ENCODE results near the gene CDKN2B. TPM values are rescaled to one million over a fixed set of nuclear protein-coding genes. Genes with fewer than 3 reads are reported as not detected.

The CDKN2B gene
- total RNA-seq, 1 experiment from 2014 or later, result 2.0 TPM

GRCh38 chr9:22031655-22032411 lies 22.7 kb upstream of the CDKN2B start:
- Histone ChIP-seq H2AFZ (ENCODE audit: low read length) (no peak overlapping the region), H4K20me1 (ENCODE audit: insufficient read depth, low read depth, low read length) (no peaks in the 10 kb centered on the region), H3K27me3 (ENCODE audit: low read length) (no peaks in the 10 kb centered on the region), H3K27ac (ENCODE audit: low read length) (no peak overlapping the region), H3K4me1 (ENCODE audit: low read length) (peaks cover 26% of the 10 kb centered on the region), H3K9me3 (ENCODE audit: low read length) (no peaks in the 10 kb centered on the region), H3K36me3 (ENCODE audit: insufficient read depth, low read length) (no peaks in the 10 kb centered on the region; the same call in 1 of the 2 replicates), H3K4me2 (ENCODE audit: low read depth, low read length, poor library complexity, severe bottlenecking) (no peak overlapping the region), H3K9me2 (replicated peaks; ENCODE audit: insufficient read depth, low read length) (no peaks in the 10 kb centered on the region), H3K4me3 (ENCODE audit: low read length) (no peak overlapping the region), H3K79me2 (ENCODE audit: low read length) (peaks cover 13% of the 10 kb centered on the region), H3K9ac (ENCODE audit: low read length) (no peak overlapping the region)
- DNase-seq, result no peak

GRCh38 chr9:22030101-22030598 lies 21.0 kb upstream of the CDKN2B start:
- H3K79me2 ChIP-seq (ENCODE audit: low read length), result peaks cover 30% of the 10 kb centered on the region
- no peaks in the 10 kb centered on the region; the same call in 1 of the 2 replicates for H3K36me3 ChIP-seq (ENCODE audit: insufficient read depth, low read length)
- no peaks in the 10 kb centered on the region for H3K9me2 ChIP-seq (replicated peaks; ENCODE audit: insufficient read depth, low read length)
- H2AFZ ChIP-seq (ENCODE audit: low read length), result peak overlapping the region; percentile 31; the same call in 1 of the 2 replicates
- peak; percentile 79 for DNase-seq
- H4K20me1 ChIP-seq (ENCODE audit: insufficient read depth, low read depth, low read length), result no peaks in the 10 kb centered on the region
- H3K4me3 ChIP-seq (ENCODE audit: low read length), result no peak overlapping the region
- peak overlapping the region; percentile 19; the same call in 1 of the 2 replicates for H3K27ac ChIP-seq (ENCODE audit: low read length)
- H3K27me3 ChIP-seq (ENCODE audit: low read length), result no peaks in the 10 kb centered on the region
- H3K9me3 ChIP-seq (ENCODE audit: low read length), result no peaks in the 10 kb centered on the region
- peaks cover 24% of the 10 kb centered on the region for H3K4me1 ChIP-seq (ENCODE audit: low read length)
- no peak overlapping the region for H3K9ac ChIP-seq (ENCODE audit: low read length)
- H3K4me2 ChIP-seq (ENCODE audit: low read depth, low read length, poor library complexity, severe bottlenecking), result no peak overlapping the region

DNA sequence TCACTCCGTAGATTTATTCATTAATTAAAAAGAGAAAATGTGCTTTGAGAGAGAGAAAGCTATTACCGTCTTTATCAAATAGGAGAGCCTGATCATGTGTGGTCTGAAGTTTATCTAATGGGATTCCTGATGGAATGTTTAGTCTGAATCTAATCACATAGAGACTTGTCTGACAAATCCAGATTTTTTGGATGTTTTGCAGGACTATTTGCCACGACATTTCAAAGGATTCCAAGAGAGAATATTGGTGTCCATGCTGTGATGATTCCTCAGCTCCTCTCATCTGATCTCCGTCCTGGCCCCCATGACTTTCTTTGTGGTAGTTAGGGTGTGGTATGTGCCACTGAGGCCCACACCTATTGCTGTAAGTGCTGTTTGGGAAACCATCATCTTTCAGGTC lies 20.1 kb upstream of the CDKN2B start:
- H3K9ac ChIP-seq (ENCODE audit: low read length), result no peak overlapping the region

DNA sequence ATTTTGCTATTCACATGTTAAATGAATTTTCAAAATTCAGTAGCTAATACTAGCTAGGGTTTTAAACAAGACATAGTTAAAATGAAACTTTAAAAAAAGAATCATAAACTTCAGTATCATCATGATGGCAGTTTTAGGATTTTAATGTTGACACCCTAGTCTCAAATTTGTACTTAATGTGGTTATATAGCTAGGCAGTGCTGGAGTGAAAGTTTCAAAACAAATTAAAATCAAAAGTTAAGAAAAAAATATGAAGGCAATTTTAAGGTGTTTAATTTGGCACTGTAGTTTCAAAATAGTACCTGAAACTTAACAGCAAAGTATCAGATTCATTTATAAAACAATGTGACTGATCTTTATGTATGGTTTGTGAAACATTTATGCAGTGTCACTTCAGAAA lies 19.3 kb upstream of the CDKN2B start:
- DNase-seq, result no peak
- Histone ChIP-seq H3K36me3 (ENCODE audit: insufficient read depth, low read length) (no peaks in the 10 kb centered on the region), H3K9me3 (ENCODE audit: low read length) (no peaks in the 10 kb centered on the region)

More for the DNA sequence above, 20.1 kb upstream of the CDKN2B start:
- Histone ChIP-seq H3K9me3 (ENCODE audit: low read length) (no peaks in the 10 kb centered on the region), H3K9me2 (replicated peaks; ENCODE audit: insufficient read depth, low read length) (no peaks in the 10 kb centered on the region), H3K27me3 (ENCODE audit: low read length) (no peaks in the 10 kb centered on the region), H3K27ac (ENCODE audit: low read length) (no peak overlapping the region), H3K79me2 (ENCODE audit: low read length) (peaks cover 39% of the 10 kb centered on the region), H3K4me1 (ENCODE audit: low read length) (peaks cover 24% of the 10 kb centered on the region), H3K4me2 (ENCODE audit: low read depth, low read length, poor library complexity, severe bottlenecking) (peak overlapping the region; percentile 15), H3K36me3 (ENCODE audit: insufficient read depth, low read length) (no peaks in the 10 kb centered on the region; the same call in 1 of the 2 replicates), H2AFZ (ENCODE audit: low read length) (no peak overlapping the region), H4K20me1 (ENCODE audit: insufficient read depth, low read depth, low read length) (no peaks in the 10 kb centered on the region), H3K4me3 (ENCODE audit: low read length) (no peak overlapping the region)
- DNase-seq, result no peak

DNA sequence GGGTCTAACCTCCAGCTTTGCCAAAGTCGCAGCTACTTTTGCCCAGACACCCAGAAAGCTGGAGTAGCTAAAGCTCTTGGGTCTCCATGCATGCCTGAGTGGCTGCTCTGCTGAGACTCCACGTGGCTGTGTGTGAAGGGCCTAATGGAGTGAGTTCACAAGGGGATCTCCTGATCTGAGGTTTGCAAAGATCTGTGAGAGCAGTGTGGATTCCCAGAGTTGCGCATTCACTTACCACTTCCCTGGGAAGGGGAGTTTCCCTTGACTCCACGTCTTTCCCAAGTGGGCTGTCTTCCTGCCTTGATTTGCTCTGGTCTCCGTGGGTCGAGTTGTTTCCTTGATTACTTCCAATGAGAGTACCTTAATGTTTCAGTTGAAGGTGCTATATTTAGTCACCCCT lies 17.6 kb upstream of the CDKN2B start:
- H4K20me1 ChIP-seq (ENCODE audit: insufficient read depth, low read depth, low read length), result no peaks in the 10 kb centered on the region
- H3K36me3 ChIP-seq (ENCODE audit: insufficient read depth, low read length), result no peaks in the 10 kb centered on the region
- no peak overlapping the region for H2AFZ ChIP-seq (ENCODE audit: low read length)
- no peak for DNase-seq
- H3K9me2 ChIP-seq (replicated peaks; ENCODE audit: insufficient read depth, low read length), result no peaks in the 10 kb centered on the region
- peaks cover 64% of the 10 kb centered on the region for H3K79me2 ChIP-seq (ENCODE audit: low read length)
- H3K4me3 ChIP-seq (ENCODE audit: low read length), result no peak overlapping the region
- H3K27ac ChIP-seq (ENCODE audit: low read length), result no peak overlapping the region
- peaks cover 24% of the 10 kb centered on the region for H3K4me1 ChIP-seq (ENCODE audit: low read length)
- H3K9me3 ChIP-seq (ENCODE audit: low read length), result no peaks in the 10 kb centered on the region
- no peak overlapping the region for H3K4me2 ChIP-seq (ENCODE audit: low read depth, low read length, poor library complexity, severe bottlenecking)
- no peak overlapping the region for H3K9ac ChIP-seq (ENCODE audit: low read length)
- no peaks in the 10 kb centered on the region for H3K27me3 ChIP-seq (ENCODE audit: low read length)

More for the DNA sequence above, 19.3 kb upstream of the CDKN2B start:
- Histone ChIP-seq H3K4me3 (ENCODE audit: low read length) (no peak overlapping the region), H3K9me2 (replicated peaks; ENCODE audit: insufficient read depth, low read length) (no peaks in the 10 kb centered on the region), H2AFZ (ENCODE audit: low read length) (no peak overlapping the region), H3K9ac (ENCODE audit: low read length) (no peak overlapping the region), H3K27ac (ENCODE audit: low read length) (0 out of 2 replicates have a peak overlapping the region, but pooled peaks have one; percentile 1), H3K4me2 (ENCODE audit: low read depth, low read length, poor library complexity, severe bottlenecking) (peak overlapping the region; percentile 14), H3K27me3 (ENCODE audit: low read length) (no peaks in the 10 kb centered on the region), H4K20me1 (ENCODE audit: insufficient read depth, low read depth, low read length) (no peaks in the 10 kb centered on the region), H3K79me2 (ENCODE audit: low read length) (peaks cover 47% of the 10 kb centered on the region), H3K4me1 (ENCODE audit: low read length) (peaks cover 24% of the 10 kb centered on the region)

- H3K27ac ChIP-seq (ENCODE audit: low read length), result no peak overlapping the region
- H3K4me3 ChIP-seq (ENCODE audit: low read length), result no peak overlapping the region
- H2AFZ ChIP-seq (ENCODE audit: low read length), result no peak overlapping the region
- DNase-seq, result no peak
- peaks cover under 1% of the 10 kb centered on the region; the same call in 1 of the 2 replicates for H3K4me1 ChIP-seq (ENCODE audit: low read length)
- H3K9me2 ChIP-seq (replicated peaks; ENCODE audit: insufficient read depth, low read length), result no peaks in the 10 kb centered on the region
- H4K20me1 ChIP-seq (ENCODE audit: insufficient read depth, low read depth, low read length), result no peaks in the 10 kb centered on the region
- peaks cover 97% of the 10 kb centered on the region for H3K79me2 ChIP-seq (ENCODE audit: low read length)
- H3K9me3 ChIP-seq (ENCODE audit: low read length), result peaks cover 11% of the 10 kb centered on the region
- 0 out of 2 replicates have a peak, but pooled peaks cover 4% of the 10 kb centered on the region for H3K36me3 ChIP-seq (ENCODE audit: insufficient read depth, low read length)
- no peaks in the 10 kb centered on the region for H3K27me3 ChIP-seq (ENCODE audit: low read length)
- no peak overlapping the region for H3K9ac ChIP-seq (ENCODE audit: low read length)
- H3K4me2 ChIP-seq (ENCODE audit: low read depth, low read length, poor library complexity, severe bottlenecking), result no peak overlapping the region
Measured at GRCh38 chr9:22022396-22022795, 13.3 kb upstream of the CDKN2B start.

GRCh38 chr9:22010866-22011625 lies 1.9 kb upstream of the CDKN2B start:
- no peaks in the 10 kb centered on the region for H3K9me2 ChIP-seq (replicated peaks; ENCODE audit: insufficient read depth, low read length)
- no peaks in the 10 kb centered on the region for H3K27me3 ChIP-seq (ENCODE audit: low read length)
- no peak for DNase-seq
- H2AFZ ChIP-seq (ENCODE audit: low read length), result no peak overlapping the region
- peaks cover 58% of the 10 kb centered on the region for H3K79me2 ChIP-seq (ENCODE audit: low read length)
- no peak overlapping the region for H3K4me2 ChIP-seq (ENCODE audit: low read depth, low read length, poor library complexity, severe bottlenecking)
- no peak overlapping the region for H3K9ac ChIP-seq (ENCODE audit: low read length)
- H3K9me3 ChIP-seq (ENCODE audit: low read length), result no peaks in the 10 kb centered on the region
- no peak overlapping the region for H3K27ac ChIP-seq (ENCODE audit: low read length)
- H3K4me3 ChIP-seq (ENCODE audit: low read length), result no peak overlapping the region
- peaks cover 10% of the 10 kb centered on the region for H3K36me3 ChIP-seq (ENCODE audit: insufficient read depth, low read length)
- peaks cover 21% of the 10 kb centered on the region for H3K4me1 ChIP-seq (ENCODE audit: low read length)
- no peaks in the 10 kb centered on the region for H4K20me1 ChIP-seq (ENCODE audit: insufficient read depth, low read depth, low read length)

- Histone ChIP-seq H3K9me3 (ENCODE audit: low read length) (no peaks in the 10 kb centered on the region), H3K36me3 (ENCODE audit: insufficient read depth, low read length) (peaks cover 10% of the 10 kb centered on the region), H3K79me2 (ENCODE audit: low read length) (peaks cover 73% of the 10 kb centered on the region), H3K27me3 (ENCODE audit: low read length) (no peaks in the 10 kb centered on the region), H3K27ac (ENCODE audit: low read length) (peak overlapping the region; percentile 2; the same call in 1 of the 2 replicates), H3K9me2 (replicated peaks; ENCODE audit: insufficient read depth, low read length) (no peaks in the 10 kb centered on the region), H2AFZ (ENCODE audit: low read length) (peak overlapping the region; percentile 22; the same call in 1 of the 2 replicates), H3K9ac (ENCODE audit: low read length) (peak overlapping the region; percentile 68), H3K4me3 (ENCODE audit: low read length) (peak overlapping the region; percentile 82), H4K20me1 (ENCODE audit: insufficient read depth, low read depth, low read length) (no peaks in the 10 kb centered on the region), H3K4me1 (ENCODE audit: low read length) (peaks cover 22% of the 10 kb centered on the region), H3K4me2 (ENCODE audit: low read depth, low read length, poor library complexity, severe bottlenecking) (peak overlapping the region; percentile 97)
- no peak for DNase-seq
Measured at GRCh38 chr9:22009506-22009867, 382 bp upstream of the CDKN2B start.
